ENCODE results near the gene ALPK3.

Gene ALPK3

DNA sequence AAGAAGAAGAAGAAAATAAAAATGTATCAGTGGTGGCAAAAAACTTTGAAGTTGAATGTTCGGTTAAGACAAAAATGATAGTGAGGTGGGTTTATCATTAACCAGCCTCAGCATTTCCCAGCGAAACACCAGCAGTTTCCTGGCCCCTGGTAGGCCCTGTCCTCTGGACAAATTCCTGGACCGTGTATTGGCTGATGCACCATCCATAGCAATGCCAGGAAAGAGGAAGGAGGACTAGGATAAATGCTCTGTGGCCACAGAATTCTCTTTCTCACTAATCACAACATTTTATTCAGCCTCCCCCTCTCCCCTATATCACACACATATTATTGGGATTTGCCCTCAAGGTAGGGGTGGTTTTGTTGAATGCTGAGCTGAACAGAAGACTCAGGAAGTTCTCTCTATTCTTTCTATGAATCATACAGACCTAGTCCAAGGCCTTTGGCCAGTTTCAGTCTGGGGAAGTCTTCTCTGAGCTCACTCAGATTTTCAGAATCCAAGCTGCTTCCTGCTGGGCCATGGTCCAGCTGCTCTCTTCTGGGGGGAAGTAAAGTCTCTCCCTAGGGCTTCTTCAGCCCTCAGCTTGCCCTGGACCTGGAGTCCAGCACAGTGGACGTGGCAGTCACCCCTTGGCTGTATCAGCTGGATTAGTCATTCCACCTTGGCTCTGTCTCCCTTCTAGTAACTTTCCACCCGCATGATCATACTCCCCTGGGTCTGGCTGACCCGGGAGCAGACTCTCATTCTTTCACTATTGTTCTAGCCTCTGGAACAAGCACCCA, 94.9 kb downstream of the ALPK3 start:
- peak; percentile 69 for DNase-seq (ENCODE audit: insufficient read length, low spot score)
- FAIRE-seq = peak; percentile 40

DNA sequence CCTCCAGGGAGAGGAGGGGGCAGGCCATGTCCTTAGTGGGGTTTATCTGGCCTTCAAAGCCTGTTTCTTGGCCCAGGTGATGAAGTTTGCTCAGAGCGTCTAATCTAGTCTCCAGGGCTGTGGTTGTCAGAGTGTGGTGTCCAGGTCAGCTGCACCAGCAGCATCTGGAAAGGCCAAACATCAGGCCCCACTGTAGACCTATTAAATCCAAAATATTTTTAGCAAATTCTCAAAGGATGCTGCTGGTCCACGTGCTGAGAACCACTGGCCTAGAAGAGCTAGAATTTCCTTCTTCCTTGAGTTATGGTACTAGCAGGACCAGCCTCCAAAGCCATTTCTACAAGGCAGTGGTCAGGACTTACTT, 96.2 kb downstream of the ALPK3 start:
- no peak for FAIRE-seq
- no peak for DNase-seq (ENCODE audit: insufficient read length, low spot score)

DNA sequence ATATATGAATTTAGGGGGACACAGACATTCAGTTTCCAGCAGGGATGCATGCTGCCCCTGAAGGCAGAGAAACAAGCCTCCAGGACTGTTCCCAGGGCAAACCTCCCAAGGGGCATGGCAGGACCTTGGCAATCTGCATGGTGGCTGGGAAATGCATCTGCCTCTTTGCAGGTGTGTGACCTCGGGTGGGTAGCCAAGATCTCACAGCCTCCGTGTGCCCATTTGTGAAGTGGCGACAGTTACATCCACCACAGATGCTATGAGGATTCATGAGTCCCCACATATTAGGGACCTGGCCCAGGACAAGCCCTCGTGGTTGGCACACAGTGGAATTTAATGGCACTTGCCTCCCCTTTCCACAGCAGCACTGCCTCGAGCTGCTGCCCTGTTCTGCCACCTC, 97.2 kb downstream of the ALPK3 start:
- DNase-seq (ENCODE audit: insufficient read length, low spot score) (no peak), FAIRE-seq (no peak)

DNA sequence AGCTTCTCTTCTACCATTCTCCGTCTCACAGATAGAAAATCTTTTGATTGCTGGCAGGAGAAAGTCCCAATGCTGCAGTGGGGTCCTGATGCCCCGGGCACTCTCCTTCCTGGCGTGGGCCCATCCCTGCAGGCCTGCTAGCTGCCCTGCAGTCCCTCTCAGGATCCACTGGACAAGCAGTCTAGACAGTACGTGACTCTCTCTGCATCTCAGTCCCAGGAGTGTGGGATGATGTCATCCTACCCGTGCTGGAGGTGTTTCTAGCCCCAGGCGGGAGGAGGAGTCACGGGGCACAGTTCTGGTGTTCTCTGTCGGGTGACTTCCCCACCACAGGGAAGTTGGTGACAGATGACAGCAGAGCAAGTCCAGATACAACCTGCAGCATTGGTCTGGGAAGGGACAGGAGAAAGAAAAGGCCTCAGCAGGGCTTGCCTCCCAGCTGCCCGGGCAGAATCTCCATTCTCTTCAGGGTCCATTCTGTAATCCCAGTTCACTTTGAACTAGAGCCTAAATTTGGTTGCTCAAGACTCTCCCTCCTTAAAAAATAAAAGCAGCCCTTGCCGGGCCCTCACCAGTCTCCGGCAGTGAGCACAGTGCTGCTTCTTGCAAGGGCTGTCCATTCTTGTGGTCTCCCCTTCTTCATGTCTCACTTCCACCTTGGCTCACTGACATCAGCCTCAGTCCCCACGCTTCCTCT, 97.9 kb downstream of the ALPK3 start:
- DNase-seq (ENCODE audit: insufficient read length, low spot score) (peak; percentile 86), FAIRE-seq (peak; percentile 33)

DNA sequence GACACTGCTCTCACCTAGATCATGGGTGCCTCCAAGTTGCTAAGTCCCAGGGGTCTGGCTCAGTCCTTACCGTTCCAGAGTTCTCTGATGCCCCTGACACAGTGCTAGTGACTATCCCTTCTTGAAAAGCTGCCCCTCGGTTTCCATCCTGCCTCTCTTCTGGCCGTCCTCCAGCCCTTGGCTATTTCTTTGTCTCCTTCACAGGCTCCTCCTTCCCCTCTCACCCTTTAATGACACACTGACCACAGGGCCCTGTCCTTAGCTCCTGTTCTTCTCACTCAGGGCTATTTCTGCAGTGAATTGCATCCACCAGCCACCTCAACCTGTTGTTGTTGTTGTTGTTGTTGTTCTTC, 98.4 kb downstream of the ALPK3 start:
- no peak for DNase-seq (ENCODE audit: insufficient read length, low spot score)
- no peak for FAIRE-seq

DNA sequence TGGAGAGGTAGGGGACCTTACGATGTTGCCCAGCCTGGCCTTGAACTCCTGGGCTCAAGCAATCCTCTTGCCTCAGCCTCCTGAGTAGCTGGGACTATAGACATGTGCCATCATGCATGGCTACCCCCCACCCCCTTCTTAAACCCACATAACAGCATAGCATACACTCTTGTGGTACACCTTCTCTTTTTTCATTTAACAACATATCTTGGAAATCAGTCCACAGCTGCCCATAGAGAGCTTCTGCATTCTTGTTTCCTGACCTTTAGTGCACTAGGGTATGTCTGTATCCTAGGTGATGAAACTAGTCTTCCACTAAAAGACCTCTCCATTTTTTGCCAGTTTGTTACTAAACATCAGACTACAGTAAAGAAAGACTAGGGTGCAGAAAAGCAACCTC, 100.3 kb downstream of the ALPK3 start:
- FAIRE-seq = no peak
- no peak for DNase-seq (ENCODE audit: insufficient read length, low spot score)

DNA sequence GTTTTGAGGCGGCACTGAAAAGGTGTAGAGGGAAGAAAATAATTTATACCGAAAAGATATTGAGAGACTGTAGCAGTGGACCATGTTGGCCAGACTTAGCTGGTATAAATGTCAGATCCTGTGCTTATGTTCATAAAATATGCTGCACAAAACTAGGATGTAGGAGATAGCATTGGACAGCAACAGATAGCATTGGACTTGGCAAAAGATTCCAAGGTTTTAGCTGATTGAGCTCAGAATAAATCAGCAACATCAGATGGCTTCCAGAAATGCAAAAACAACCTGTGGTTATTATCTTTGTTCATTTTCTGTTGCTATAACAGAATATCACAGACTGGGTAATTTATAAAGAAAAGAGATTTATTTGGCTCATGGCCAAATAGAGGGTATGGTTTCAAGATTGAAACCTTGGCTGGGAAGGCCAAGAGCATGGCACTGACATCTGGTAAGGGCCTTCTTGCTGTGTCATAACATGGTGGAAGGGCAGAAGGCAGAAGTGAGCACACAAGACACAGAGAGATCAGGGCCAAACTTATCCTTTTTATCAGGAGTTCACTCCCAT, 102.0 kb downstream of the ALPK3 start:
- no peak for DNase-seq (ENCODE audit: insufficient read length, low spot score)
- FAIRE-seq = no peak

DNA sequence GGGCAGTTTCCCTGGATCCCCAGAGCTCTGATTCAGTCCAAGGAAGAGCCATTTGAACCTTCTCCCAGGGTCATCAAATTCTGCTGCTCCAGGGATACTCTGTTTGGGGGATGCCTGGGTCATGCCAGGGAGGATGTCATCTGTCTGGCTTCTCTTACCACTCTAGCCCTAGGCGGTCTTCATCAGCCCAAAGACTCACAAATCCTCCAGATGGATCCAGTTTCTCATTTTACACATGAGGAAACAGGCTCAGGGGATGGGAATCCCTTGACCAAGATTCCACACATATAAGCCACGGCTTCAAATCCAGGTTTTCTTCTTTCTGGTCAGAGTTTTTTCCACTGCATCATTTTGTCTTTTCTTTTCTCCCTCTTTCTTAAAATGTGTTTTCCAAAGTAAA, 104.0 kb downstream of the ALPK3 start:
- DNase-seq (ENCODE audit: insufficient read length, low spot score) = no peak
- no peak for FAIRE-seq

DNA sequence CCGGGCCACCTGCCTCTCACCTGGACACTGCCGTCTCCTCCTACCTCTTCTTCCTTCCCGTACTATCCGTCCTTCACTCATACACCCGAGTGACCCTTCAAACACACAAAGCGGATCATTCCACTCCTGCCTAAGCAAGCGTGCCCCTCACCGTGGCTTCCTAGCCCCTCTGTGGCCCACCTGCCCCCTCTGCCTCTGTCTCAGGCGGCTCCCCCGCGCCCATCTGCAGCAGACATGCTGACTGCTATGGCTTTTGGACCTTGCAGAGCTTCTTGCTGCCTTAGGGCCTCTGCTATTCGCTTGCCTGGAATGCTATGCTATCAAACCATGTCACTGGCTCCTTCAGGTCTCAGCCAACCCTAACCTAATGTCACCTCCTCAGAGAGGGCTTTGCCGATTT, 105.4 kb downstream of the ALPK3 start:
- DNase-seq (ENCODE audit: insufficient read length, low spot score) = no peak
- no peak for FAIRE-seq
